ENCODE data around the gene DOCK1.

The DOCK1 gene

DNA sequence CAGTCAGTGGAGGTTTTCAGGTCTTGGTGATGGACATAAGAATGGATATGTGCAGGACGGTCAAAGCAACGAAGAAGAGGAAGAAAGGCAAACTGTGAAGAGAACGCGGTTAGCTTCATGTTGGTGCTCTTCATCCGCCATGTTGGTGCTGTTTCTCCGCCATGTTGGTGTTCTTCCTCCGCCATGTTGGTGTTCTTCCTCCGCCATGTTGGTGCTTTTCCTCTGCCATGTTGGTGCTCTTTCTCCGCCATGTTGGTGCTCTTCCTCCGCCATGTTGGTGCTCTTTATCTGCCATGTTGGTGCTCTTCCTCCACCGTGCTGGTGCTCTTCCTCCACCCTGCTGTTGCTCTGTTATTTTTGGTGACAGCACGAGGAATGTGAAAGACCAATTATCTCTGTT lies 95.4 kb downstream of the DOCK1 start:
- in situ Hi-C loops (cut with MboI; ENCODE audit: low sequenced_read_pairs), result no loop called here

DNA sequence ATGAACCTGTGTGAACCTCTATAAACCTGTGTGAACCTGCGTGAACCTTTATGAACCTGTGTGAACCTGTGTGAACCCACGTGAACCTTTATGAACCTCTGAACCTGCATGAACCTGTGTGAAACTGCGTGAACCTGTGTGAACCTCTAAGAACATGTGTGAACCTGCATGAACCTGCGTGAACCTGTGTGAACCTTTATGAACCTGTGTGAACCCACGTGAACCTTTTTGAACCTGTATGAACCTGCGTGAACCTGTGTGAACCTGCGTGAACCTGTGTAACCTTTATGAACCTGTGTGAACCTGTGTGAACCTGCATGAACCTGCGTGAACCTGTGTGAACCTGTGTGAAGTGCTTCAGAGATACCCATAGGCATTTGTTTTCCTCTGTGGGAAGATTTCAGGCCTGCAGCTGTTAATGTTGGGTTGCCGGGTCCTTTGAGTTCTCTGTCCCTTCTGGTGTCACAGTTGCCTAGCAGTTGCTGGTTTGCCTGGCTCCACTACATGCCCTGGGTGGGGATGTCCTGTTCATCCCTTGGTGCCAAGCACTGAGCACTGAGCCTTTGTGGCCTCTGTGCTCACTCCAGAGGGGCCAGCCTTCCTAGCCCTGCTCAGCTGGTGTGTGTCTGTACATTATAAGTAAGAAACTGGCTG lies 97.9 kb downstream of the DOCK1 start:
- in situ Hi-C loops (cut with MboI; ENCODE audit: low sequenced_read_pairs), result no loop called here

DNA sequence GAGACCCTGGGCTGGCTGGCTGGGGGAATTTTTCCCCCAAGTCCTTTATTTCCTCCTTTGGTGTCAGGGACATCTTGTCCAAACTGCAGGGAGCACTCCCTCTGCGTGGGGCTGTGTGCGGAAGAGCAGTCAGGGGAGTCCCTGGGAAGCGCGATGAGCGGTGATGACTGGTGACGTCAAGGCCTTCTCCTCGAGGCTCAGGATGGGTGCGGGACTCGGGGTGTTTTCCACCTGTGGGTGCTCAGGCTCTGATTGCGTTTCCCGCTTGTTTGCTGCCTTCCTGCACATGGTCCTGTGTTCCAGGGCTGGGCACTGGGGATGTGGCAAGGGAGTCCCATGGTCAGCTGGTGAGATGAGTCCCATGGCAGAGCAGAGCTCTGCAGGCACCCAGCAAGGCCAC lies 101.2 kb downstream of the DOCK1 start:
- in situ Hi-C loops (cut with MboI; ENCODE audit: low sequenced_read_pairs), result no loop called here

- in situ Hi-C loops (cut with MboI; ENCODE audit: low sequenced_read_pairs), result no loop called here
Observed at GRCh38 chr10:127009366-127009765, 104.1 kb downstream of the DOCK1 start.

DNA sequence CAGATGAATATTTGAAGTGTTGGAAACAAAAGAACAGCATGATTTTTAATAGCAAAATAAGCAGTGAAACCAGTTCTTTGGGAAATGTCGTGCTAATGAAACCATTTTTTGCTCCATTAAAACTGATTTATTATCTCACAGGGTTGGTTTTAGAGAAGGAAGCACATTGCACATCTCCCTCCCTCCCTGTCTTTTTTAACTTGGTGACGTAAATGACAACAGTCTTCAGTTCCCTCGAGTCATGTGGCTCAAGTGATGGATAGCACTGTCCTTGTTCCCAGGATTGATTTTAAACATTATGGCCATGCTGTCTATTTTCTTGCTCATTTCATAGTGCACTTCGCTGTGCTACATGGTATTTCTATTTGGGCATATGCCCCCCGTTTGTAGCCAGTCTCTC lies 105.9 kb downstream of the DOCK1 start:
- in situ Hi-C loops (cut with MboI; ENCODE audit: low sequenced_read_pairs), result no loop called here

DNA sequence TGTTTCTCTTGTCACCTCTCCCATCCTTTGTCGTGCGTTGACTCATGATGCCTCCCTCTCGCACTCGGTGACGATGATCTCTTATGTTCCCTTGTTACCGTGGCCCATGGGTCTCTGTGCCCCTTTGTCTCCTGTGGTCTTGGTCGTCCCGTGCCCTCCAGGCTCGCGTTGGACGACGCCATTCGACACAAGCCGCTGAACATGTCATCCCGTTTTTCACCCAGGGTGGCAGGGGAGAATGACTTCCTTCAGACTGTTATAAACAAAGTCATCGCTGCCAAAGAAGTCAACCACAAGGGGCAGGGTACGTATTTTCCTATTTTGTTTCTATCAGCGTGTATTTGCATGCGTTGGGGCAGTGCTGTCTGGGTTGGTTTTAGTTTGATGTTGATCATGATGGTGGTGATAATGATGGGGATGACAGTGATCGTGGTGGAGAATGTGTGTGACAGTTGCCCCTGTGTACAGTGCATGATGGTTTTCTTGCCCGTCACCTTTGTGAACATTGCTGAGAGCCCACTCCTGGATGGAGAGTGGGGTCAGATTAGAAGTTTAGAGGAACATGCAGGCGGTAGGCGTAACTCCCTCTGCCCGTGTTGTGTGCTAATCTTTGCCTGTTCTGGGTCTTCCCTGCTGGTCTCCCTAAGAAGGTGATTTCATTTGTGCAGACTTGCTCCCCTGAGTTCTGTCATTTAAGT lies 107.0 kb downstream of the DOCK1 start:
- in situ Hi-C loops (cut with MboI; ENCODE audit: low sequenced_read_pairs), result no loop called here

GRCh38 chr10:127012769-127013152 lies 107.5 kb downstream of the DOCK1 start:
- in situ Hi-C loops (cut with MboI; ENCODE audit: low sequenced_read_pairs), result no loop called here

- in situ Hi-C loops (cut with MboI; ENCODE audit: low sequenced_read_pairs), result no loop called here
Observed at GRCh38 chr10:127013211-127013656, 108.0 kb downstream of the DOCK1 start.

GRCh38 chr10:127013691-127014473 lies 108.7 kb downstream of the DOCK1 start:
- in situ Hi-C loops (cut with MboI; ENCODE audit: low sequenced_read_pairs), result no loop called here

DNA sequence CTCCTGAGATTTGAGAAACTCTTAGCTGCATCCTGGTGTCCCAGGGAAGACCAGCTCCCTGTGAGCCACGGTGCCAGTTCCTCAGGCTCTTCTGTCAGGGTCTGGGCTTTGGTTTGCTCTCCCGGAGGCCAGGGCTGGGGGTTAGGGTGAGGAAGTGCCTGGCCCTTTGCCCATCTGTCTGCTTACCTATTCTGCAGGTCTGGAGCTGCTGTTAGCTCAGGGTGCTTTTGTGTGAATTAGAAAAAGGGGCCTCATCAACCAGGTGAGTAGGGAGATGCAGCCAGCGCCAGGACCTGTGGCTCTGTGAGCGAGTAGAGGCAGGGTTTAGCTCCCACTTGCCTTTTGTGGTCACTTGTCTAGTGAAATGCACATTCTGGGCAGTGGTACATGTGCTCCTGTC lies 109.4 kb downstream of the DOCK1 start:
- in situ Hi-C loops (cut with MboI; ENCODE audit: low sequenced_read_pairs), result no loop called here

DNA sequence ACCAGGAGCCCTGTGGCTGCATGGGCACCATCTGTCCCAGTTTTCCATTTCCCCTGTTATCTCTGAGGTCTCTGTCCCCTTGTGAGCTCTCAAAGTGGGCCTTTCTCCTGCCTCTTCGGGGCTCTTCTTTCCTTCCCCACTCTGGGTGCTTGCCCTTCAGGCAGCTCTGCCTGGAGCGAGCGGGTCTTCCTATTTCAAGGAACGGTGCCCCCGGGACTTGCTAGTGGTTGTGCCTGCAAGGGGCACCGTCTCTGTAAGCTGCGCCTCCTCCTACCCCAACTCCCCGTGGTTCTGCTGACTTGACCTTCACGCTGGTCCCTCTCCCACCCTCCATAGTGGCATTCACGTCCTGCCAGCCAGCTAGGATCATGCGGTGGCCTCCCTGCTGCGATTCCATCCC lies 110.1 kb downstream of the DOCK1 start:
- in situ Hi-C loops (cut with MboI; ENCODE audit: low sequenced_read_pairs), result no loop called here

DNA sequence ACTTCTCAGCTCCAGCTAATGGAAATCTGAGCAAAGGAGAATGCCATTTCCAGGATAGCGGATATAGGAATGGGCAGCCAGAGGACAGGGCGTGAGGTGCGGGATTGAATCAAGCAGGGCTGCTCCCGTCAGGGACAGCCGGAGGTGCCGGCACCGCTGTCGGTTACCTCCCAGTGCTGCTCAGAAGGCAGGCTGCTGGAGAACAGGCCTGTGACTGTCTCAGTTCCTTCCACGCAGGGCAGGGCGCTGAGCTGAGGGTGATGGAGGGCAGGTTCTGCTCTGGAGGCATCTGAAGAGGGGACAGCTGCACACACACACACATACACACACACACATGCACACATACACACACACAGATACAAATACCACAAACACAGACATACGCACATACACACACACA lies 111.1 kb downstream of the DOCK1 start:
- in situ Hi-C loops (cut with MboI; ENCODE audit: low sequenced_read_pairs), result no loop called here

DNA sequence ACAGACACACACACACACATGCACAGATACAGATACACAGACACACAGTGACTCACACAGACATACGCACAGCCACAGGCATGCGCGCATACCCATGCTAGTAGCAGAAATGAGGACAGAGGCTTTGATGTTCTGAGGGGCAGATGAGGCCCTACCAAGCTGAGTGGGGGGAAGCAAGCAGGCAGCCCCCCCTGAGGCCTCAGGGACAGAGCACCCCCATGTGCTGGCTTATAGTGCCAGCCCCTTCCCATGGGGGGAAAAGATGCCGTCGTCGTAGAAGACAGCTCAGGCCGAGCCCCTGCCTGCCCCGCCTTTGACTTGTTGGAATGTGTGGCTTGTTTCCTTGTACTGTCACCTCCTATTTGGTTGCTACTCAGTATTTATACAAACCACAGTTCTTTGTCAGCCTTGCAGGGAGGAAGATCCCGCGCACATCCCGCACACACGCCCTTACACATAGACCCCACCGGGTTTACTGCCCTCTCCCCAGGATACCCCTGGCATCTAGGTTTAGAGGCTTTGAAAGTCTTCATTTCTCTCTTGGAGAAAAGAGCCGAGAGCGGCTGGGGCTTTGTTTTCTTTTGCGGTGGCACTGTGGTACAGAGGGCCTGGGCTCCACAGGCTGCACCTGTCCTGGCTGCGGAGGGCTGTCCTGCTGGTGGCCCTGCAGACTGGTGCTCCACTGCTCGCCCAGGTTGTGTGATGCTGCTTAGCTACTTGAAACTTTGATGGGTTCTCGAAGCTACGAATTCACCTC lies 112.5 kb downstream of the DOCK1 start:
- in situ Hi-C loops (cut with MboI; ENCODE audit: low sequenced_read_pairs), result no loop called here

- in situ Hi-C loops (cut with MboI; ENCODE audit: low sequenced_read_pairs), result no loop called here
Observed at GRCh38 chr10:127018298-127018650, 113.0 kb downstream of the DOCK1 start.

GRCh38 chr10:127018766-127019165 lies 113.5 kb downstream of the DOCK1 start:
- in situ Hi-C loops (cut with MboI; ENCODE audit: low sequenced_read_pairs), result no loop called here

DNA sequence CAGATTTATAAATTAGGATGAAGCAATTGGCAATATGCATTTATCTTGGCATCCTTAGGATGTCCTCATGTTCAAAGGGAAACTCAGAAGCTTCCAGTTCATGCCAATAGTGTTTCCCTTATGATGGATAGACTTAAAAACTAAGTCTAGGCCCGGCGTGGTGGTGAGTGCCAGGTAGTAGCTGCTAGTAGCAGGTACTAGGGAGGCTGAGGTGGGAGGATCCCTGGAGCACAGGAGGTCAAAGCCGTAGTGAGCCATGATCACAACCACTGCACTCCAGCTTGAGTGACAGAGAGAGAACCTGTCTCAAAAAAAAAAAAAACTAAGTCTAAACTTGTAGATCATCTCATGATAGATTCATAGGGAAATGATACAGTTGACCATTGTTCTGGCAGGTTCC lies 115.0 kb downstream of the DOCK1 start:
- in situ Hi-C loops (cut with MboI; ENCODE audit: low sequenced_read_pairs), result no loop called here

GRCh38 chr10:127021801-127022200 lies 116.6 kb downstream of the DOCK1 start:
- in situ Hi-C loops (cut with MboI; ENCODE audit: low sequenced_read_pairs), result no loop called here

DNA sequence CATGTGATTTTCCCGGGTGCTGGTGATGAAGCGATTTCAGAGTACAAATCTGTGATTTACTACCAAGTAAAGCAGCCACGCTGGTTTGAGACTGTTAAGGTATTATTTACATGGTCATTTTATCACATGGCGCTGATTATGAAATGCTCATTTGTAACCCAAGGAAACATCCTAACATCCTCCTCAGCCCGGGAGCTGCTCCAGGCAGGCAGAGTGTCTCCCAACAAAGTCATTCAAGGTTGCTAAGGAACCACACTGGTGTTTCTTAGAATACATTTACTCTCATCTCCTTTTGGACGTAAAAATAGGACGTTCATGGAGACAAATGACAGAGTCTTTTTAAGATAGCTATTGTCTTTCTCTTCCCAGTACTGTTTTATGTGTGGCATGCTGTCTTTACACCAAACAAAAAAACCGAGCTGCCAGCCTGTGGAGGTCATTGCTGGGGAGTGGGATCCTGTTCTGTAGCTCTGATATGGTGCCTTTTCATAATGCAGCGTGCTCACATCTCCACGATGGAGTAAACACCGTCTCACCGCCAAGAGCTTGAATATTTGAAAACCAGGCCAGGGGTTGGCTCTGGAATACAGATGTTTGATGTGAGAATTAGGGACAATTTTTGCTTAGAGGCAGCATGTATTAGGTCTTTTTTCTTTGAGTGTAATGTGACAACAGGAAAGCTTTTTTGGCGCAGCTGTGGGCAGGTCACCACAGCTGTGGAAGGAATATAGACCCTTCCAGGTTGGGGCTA lies 119.6 kb downstream of the DOCK1 start:
- in situ Hi-C loops (cut with MboI; ENCODE audit: low sequenced_read_pairs), result no loop called here

DNA sequence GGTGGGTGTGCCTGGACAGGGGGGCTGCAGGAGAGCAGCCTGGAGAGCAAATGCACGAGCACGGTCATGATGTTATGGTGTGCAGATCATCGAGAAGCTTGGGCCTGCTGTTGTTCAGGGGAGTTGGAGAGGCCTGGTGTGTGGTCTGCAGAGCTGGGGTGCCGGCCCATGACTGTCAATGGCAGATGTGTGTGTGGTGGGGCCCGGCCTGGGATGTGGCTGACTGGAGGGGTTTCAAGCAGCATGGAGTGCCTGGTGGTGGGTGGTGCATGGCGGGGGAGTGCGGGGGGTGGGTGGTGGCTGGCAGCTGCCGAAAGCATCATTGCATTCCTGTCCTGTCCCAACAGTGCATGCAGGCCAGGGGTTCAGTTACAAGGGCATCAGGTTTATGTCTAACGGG lies 122.6 kb downstream of the DOCK1 start:
- in situ Hi-C loops (cut with MboI; ENCODE audit: low sequenced_read_pairs), result no loop called here

GRCh38 chr10:127028556-127028955 lies 123.3 kb downstream of the DOCK1 start:
- in situ Hi-C loops (cut with MboI; ENCODE audit: low sequenced_read_pairs), result no loop called here

DNA sequence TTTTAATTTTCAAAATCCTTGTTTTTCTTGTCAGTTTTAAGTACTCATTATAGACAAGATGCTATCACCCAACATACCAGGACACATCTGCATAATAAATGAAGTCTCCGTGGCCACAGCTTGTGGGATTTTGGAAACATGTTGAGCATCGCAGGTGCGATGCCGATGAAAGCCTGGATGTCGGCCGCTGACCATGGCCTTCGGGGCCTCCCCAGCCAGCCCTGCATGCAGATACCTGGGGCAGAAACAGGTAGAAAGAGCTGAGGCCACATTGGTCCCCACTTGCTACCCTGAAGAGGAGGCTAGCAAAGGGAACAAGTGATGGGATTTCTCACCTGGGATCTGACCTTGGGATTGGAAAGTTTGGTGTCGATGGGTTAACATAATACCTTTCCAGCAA lies 123.8 kb downstream of the DOCK1 start:
- in situ Hi-C loops (cut with MboI; ENCODE audit: low sequenced_read_pairs), result no loop called here
